Endothelial cell of umbilical vein (primary cell): Measurements from ENCODE around the gene SMIM10.

Experiments
- EZH2 ChIP-seq: IDR thresholded peaks from 2 replicates; pipeline ENCODE4 v1.6.1; 2012; ENCODE audit warnings: borderline replicate concordance, low read depth, mild to moderate bottlenecking, moderate library complexity, low read length, inconsistent platforms; ENCODE audit not compliant: severe bottlenecking
- FOS ChIP-seq: IDR thresholded peaks from 2 replicates; pipeline ENCODE4 v1.6.1; 2011; ENCODE audit warnings: mild to moderate bottlenecking, low read length, moderate library complexity, borderline replicate concordance; ENCODE audit not compliant: insufficient read depth
- JUN ChIP-seq: IDR thresholded peaks from 2 replicates; pipeline ENCODE4 v1.6.1; 2011; ENCODE audit warnings: borderline replicate concordance, low read depth; ENCODE audit not compliant: insufficient read length, insufficient read depth
- POLR2A ChIP-seq: IDR thresholded peaks from 2 replicates; pipeline ENCODE4 v1.6.1; 2012; ENCODE audit warnings: low read depth, mild to moderate bottlenecking, control low read depth, low read length
- POLR2AphosphoS5 ChIP-seq: IDR thresholded peaks from 2 replicates; pipeline ENCODE4 v1.6.1; 2012; ENCODE audit warnings: low read depth, mild to moderate bottlenecking, control low read depth, low read length, moderate library complexity; ENCODE audit not compliant: insufficient read depth
- TF ChIP-seq, protein P1 (sequence below): IDR thresholded peaks from 2 replicates; pipeline ENCODE4 v1.6.1; 2011; ENCODE audit not compliant: insufficient read depth, insufficient read length
- TF ChIP-seq, protein P2 (sequence below), 2 donors: IDR thresholded peaks; 1 replicate in 1 of 2; 2 replicates in 1 of 2; pipeline ENCODE4 v1.5.1; 2011; ENCODE audit warnings: low read length in 2 of 2, mild to moderate bottlenecking in 2 of 2, moderate library complexity in 2 of 2, control low read depth in 1 of 2, inconsistent platforms in 1 of 2, low read depth in 1 of 2; ENCODE audit not compliant: insufficient read depth in 1 of 2; ENCODE audit errors: extremely low read depth in 1 of 2

DNA sequence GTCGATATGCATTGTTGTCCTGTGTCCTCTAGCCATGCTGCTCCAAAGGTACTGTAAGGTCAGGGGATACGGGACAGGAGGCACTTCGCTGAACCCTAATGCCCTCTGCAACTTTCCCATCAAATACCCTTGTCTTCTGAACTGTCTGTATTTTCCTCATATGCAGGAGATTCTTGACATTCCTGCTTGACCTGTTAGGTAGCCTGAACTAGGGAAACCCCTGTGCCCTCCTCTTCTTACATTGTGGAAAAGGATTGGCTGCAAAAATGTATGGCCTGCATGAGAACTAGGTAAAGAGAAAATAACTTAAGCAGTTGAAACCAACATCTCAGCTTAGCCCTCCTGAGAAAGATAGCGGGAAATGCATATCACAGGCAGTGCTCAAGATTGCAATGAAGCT is 20.1 kb downstream of the SMIM10 start:
- TF ChIP-seq, protein P1, sequence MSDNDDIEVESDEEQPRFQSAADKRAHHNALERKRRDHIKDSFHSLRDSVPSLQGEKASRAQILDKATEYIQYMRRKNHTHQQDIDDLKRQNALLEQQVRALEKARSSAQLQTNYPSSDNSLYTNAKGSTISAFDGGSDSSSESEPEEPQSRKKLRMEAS = no peak
- TF ChIP-seq, protein P2, sequence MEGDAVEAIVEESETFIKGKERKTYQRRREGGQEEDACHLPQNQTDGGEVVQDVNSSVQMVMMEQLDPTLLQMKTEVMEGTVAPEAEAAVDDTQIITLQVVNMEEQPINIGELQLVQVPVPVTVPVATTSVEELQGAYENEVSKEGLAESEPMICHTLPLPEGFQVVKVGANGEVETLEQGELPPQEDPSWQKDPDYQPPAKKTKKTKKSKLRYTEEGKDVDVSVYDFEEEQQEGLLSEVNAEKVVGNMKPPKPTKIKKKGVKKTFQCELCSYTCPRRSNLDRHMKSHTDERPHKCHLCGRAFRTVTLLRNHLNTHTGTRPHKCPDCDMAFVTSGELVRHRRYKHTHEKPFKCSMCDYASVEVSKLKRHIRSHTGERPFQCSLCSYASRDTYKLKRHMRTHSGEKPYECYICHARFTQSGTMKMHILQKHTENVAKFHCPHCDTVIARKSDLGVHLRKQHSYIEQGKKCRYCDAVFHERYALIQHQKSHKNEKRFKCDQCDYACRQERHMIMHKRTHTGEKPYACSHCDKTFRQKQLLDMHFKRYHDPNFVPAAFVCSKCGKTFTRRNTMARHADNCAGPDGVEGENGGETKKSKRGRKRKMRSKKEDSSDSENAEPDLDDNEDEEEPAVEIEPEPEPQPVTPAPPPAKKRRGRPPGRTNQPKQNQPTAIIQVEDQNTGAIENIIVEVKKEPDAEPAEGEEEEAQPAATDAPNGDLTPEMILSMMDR (IDR thresholded peaks at IDR 0.05; ENCODE audit: extremely low read depth in 1 of 2, insufficient read depth in 1 of 2, low read depth in 1 of 2, low read length in 2 of 2) = no peak
- TF ChIP-seq POLR2A (no peak), POLR2AphosphoS5 (no peak), EZH2 (no peak), JUN (no peak), FOS (no peak)
